ENCODE data around the gene ADCY3.

ADCY3 gene

DNA sequence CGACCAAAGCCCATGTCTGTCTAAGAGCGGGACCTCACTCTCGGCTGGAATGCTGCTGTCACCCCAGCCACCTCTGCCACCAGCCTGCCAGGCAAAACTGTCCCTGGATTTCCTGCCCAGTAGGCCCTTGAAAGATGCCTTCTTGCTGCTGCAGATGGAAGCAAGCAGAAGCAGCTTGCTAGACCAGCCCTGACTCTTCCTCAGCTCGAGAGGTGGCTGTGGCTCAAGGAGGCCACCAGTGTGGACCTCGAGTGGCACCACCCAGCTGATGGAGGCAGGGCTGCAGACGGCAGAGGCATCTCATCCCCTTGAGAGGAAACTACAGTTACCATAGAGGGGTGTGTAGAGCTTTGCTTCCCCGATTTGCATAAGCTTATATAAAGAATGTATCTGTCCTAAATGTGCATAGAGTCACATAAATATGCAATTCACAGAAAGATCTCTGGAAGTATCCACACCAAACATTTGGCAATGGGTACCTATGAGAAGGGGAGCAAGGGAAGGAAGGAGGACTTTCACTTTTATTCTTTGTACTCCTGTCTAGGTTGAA is 20.6 kb downstream of the ADCY3 start:
- no peak for DNase-seq

DNA sequence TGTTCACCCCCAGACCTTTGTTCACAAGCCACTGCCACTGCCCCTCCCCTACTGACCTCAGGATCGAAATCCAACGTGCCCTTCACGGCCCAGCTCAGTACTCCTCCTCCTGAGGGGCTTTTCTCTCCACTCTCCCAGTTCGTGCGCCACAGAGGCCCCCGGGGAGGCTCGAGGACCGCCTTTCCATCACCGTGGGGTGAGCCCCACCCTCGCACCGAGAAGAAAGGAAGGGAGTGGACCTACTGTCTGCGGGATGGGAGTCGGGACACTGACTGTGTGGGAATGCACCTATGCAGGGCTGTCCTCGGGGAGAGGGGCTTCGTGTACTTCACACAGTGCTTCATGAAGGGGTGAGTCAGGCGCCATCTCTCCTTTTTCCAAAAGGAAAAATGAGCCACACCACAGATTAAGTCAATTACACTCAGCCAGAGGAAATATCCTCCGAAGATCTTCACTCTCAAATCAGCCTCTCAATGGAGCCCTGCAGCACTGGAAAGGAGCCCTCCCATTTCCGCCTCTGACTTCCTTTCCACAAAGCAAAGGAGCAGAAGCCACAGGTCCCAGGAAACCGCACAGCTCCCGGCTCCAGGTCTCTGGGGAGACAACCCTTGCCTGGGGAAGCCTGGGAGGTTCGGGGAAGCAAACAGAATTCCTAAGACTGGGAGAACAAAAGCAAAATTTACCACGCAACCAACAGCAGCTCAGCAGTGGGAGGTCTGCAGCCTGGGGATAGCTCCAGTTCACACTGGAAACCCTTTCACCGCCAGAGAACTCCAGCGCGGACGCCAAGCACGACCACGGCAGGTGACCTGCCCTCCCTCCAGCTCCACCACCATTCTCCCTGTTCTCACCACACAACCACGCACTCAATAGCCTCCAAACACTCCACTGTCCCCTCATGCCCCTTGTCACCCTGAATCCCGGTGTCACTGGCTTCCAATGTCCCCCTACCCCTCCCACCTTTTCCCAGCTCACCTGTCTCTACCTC is 21.6 kb downstream of the ADCY3 start:
- no peak for DNase-seq

DNA sequence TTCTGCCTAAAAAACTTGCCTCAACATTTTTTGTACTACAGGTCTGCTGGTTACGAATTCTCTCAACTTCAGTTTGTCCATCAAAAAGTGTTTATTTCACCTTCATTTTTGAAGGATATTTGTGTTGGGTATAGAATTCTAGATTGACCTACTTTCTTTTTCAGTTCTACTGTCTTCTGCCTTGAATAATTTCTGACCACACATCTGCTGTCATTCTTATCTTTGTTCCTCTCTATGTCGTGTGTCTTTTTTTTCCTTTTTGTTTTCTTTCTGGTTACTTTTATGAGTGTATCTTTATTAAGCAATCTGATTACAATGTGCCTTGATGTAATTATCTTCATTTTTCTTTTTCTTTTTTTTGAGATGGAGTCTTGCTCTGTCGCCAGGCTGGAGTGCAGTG is 25.3 kb downstream of the ADCY3 start:
- DNase-seq, result no peak

DNA sequence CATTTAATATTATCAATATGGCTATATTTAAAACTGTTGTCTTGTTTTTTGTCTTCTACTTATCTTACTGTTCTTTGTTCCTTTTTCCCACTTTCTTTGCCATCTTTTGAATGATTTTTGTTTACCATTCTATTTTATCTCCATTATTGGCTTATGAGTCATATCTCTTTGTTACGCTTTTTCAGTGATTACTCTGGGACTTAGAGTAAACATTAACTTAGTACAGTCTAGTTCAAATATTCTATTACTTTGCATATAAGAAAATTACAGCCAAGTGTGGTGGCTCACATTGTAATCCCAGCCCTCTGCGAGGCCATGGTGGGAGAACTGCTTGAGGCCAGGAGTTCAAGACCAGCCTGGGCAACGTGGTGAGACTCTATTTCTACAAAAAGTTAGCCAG is 26.1 kb downstream of the ADCY3 start:
- DNase-seq, result no peak

DNA sequence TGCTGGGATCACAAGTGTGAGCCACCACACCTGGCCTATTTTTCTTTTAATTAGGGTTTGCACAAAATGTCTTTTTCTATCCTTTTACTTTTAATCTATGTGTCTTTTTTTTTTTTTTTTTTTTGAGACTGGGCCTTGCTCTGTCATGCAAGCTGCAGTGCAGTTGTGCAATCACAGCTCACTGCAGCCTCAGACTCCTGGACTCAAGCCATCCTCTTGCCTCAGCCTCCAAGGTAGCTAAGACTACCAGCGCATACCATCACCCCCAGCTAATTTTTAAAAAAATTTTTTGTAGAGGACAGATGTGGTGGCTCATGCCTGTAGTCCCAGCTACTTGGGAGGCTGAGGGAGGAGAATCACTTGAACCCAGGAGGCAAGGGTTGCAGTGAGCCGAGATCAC is 27.1 kb downstream of the ADCY3 start:
- DNase-seq, result no peak

DNA sequence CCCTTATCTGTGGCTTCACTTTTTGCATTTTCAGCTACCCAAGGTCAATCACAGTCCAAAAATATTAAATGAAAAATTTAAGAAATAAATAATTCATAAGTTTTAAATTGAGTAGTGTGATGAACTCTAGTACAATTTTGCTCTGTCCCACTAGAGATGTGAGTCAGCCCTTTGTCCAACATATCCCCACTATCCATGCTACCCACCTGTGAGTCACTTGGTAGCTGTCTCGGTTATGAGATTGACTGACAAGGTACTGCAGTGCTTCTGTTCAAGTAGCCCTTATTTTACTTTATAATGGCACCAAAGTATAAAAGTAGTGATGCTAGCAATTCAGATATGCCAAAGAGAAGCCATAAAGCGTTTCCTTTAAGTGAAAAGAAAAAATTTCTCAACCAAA is 28.8 kb downstream of the ADCY3 start:
- no peak for DNase-seq

DNA sequence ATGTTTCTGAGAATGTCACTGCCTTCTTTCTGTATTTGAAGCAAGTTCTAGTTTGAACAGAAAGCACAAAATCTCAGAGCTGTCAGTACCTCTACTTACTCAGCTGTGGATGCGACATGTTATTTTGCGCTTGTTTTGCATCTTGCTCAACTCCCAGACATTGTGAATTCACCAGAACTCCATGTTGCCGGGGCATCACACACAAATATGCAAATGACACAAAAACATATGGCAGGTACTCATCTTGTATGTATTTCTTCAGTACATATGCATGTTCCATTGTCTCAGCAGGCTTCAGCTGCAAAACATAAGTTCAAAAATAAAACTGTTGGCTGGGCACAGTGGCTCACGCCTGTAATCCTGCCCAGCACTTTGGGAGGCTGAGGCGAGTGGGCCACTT is 30.8 kb downstream of the ADCY3 start:
- DNase-seq, result no peak

DNA sequence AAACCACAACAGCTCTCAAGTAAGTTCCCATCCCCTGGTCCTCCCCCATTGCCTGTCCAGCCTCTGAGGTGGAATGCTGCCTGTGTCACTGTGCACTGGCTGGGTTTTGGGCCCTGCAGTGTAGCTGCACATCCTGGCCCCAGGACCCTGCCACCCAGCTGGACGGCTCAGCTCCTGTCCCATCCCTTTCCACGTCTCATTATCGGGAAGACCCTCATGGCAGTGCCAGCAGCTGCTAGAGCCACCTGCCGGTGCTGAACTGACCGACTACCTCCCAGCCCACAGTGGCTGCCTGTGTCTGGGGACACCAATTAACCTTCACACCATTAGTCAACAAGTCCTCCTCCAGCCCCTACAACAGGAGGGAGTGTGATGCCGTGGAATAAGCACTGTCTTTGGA is 31.9 kb downstream of the ADCY3 start:
- DNase-seq, result no peak

DNA sequence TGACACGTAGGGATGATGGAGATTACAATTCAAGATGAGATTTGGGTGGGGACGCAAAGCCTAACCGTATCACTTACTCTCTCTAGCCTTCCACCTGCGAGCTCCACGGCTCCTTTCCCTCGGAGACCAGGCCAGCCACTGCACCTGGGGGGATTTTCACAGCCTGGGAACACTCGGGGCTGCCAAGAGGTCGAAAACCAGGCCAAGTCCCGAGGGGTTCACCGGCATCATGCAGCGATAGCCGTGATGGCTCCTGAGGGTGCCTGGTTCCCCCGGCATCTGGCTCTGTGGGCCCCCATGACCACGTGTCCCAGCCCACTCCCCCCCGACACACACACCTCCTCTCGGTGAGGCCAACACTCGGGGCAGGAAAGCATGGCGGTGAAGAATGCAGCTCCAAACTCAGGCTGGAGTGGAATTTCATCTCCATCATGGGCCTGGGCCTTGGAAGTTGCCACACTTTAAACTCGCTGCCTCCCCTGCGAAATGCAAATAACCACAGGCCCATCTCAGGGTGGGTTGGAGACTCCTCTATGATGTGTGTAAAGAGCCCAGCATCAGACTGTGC is 32.6 kb downstream of the ADCY3 start:
- DNase-seq, result no peak

DNA sequence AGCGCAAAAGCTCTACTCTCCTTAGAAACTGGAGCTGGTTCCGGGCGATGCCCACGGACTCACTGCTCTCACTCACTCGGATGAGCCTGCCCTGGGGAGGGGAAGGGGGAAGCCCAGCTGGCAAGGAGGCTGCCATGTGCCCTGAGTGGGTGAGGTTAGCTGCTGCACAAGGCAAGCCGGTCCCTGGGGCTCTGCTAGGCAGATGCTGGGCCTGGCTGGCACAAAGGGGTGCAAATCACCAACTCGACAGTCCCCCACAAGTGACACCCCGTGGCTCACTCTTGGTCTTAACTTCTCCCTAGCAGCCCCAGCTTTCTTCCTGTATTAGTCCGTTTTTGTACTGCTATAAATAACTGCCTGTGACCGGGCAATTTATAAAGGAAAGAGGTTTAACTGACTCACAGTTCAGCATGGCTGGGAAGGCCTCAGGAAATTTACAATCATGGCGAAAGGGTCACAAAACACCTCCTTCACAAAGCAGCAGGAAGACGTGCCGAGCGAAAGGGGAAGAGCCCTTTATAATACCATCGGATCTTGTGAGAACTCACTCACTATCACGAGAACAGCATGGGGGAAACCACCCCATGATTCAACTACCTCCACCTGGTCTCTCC is 33.2 kb downstream of the ADCY3 start:
- no peak for DNase-seq

DNA sequence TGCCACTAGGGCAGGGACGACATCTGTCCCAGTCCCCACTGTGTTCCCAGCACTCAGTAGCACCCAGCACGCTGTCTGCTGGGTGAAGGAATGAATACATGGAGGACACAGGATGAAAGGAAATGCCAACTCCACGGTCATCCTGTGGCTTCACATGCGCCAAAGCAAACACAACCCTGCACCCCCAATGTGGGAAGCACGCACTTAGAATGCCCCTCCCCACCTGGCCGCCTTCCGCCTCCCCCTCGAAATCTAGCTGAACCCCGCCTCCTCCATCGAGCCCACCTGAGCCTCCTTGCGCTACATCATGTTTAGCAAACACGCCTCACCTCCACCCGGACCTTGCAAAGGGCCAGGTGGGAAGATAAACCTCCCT is 33.9 kb downstream of the ADCY3 start:
- DNase-seq, result no peak

DNA sequence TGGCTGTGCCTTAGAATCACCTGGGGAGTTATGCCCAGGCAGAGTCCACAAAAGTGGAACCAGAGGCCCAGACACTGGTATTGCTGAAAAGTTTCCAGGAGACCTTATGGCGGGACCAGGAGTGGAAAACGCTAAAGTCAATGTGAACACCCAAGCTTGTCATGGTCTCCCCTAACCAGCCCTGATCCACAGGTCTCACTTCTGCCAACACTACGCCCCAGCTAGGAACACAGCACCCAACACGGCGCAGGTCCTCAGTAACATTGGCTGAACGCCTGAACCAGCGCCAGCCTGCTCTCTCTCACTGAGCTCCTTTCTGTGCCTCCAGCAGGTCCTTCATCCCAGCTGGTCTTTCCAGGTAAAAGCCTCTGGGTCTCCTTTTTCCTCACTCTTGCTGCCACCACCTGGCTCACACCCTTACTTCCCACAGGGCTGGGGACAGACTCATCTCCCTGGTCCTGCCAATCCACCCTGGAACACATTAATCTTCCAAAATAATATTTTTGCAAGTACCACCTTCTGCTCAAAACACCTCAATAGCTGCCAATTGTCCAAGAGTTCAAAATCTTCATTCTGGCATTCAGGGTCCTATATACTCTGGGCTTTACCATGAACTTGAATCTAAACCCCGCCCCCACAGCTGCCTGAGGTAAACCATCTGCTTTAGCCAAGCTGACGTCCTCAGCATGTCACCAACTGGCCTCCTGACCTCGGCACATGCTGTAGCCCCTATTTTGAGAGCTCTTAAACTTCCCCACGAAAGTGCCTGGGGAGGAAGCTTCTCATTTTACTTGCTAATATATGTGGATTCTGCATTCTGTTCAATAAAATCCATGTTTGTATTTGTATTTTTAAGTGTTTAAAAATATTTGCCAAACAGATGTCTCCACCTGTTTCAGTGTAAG is 34.6 kb downstream of the ADCY3 start:
- no peak for DNase-seq

DNA sequence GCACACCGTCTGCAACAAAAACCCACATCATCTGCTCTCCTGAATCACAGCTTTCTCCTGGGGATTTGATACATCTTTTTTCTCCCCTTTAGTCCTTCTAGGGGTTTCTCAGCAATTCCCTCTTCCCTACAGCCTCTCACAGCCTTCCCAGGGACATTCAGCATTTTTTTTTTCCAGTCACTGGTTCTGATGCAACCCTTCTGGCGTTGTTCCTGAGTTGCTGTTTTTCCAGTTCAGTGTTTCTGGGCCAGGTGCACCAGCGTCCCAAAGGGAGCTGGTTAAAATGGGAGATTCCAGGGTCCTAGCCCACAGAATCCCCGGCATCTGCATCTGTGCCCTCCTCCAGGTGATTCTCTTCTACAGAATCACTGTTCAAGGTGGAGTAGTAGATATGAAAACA is 36.1 kb downstream of the ADCY3 start:
- no peak for DNase-seq

DNA sequence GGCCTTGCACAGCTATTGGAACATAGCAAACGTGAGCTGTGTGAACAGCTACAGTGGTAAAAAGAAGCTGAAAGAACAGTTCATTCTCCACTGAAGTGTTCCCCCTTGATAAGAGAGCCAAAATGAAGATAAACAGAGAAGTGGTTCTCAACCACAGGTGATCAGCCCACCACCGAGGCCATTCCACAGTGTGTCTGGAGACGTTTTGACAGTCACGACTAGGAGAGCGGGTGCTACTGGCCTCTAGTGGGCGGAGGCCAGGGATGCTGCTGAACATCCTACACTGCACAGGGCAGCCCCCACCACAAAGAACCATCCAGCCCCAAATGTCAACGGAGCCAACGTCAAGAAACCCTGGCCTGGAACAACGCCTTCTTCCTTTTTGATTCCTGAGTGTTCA is 38.4 kb downstream of the ADCY3 start:
- no peak for DNase-seq

DNA sequence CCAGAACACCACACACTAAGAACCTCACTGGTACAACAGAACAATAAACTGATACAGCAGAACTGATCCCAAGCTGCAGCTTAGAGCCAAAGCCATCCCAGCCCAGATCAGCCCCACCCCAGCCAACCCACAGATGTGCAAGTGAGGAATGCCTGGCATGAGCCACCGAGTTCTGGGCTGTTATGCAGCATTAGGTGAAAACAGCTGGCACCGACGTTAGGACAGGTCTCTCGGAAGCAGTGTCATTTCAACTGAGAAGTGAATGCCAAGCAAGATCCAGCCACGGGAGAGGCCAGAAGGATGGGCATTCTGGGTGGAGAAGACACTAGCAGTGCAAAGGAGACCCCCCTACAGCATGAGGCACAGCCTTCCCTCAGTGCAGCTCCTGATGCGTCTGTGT is 38.9 kb downstream of the ADCY3 start:
- DNase-seq, result no peak

DNA sequence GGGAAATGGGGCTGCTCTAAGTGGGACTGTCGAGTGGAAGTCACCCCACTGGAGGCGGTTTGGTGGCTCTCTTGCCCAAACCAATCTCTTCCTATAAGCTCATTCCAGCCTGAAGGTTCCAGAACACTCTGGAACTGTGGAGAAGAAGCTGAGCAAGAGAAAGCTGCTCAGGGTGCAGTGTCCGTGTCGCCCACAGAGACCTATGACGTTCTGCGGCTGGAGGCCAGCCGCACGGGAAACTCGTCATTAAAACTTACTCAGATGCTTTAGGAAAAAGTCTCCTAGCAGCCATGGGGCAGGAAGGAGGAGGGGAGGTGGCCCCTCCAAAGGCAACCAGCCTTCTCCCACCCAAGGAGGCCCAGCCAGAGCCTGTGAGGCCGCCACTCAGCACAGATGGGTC is 41.7 kb downstream of the ADCY3 start:
- no peak for DNase-seq

DNA sequence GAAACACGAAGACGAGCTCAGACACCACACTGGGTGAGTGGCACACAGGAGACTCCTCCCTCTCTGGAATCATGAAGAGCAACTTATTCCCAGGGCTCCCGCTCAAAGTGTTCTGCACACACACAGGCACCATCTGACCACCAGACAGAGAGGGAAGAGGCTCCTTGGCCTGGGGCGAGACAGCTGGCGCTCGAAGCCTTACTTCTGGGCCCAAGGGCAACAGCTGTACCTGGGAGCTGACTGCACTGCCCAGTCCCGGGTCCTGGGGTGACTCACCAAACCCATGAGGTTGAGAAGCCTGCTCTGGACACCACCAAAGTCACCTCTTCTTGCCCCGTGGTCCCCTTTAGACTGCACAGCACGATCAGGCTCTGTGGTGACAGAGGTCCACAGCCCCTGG is 42.4 kb downstream of the ADCY3 start:
- no peak for DNase-seq

DNA sequence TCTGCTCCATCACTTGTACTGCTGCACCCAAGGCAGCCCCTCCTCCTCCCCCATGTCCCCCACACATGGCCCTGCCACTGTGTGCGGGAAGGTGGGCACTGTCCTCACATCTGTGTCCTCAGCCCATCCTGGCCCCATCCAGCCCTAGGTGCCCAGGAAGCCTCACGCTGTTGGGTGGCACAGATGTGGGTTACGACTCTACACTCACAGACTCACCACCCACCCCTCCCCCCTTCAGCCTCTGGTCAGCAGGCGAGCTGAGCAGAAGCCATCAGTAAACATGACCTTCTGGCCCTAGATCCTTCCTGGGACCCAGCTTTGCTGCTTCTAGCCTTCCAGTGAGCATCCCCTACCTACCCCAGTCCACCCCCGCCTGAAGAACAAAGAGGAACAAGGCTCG is 43.0 kb downstream of the ADCY3 start:
- no peak for DNase-seq

DNA sequence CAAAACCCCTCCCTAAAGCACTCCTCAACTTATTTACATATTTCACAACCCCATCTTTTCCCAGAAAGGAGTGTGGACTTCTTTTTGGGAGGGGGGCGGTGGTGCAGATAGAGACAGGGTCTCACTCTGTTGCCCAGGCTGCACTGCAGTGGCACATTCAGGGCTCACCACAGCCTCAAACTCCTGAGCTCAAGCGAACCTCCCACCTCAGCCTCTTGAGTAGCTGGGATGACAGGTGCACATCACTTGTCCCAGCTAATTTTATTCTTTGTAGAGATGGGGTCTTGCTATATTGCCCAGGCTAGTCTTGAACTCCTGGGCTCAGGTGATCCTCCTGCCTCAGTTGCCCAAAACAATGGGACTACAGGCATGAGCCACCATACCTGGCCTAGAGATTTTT is 44.1 kb downstream of the ADCY3 start:
- DNase-seq, result no peak

DNA sequence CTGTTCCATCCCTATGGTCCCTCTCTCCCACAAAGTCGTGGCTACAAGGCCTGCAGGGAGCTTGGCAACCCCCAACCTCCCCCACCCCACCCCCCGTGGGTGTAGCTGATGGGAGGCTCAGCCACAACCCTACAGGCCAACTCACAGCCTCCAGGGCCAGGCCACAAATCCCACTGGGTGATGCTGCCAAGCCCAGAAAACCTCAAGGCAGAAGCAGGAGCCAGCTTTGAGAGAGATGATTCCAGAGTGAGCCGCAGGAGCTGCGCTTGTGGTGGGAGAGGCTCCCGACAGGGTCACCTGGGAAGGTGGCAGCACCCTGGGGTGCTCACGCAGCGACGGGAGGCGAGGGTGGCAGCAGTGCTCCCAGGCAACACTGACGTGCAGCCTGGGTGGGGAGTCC is 44.8 kb downstream of the ADCY3 start:
- no peak for DNase-seq

DNA sequence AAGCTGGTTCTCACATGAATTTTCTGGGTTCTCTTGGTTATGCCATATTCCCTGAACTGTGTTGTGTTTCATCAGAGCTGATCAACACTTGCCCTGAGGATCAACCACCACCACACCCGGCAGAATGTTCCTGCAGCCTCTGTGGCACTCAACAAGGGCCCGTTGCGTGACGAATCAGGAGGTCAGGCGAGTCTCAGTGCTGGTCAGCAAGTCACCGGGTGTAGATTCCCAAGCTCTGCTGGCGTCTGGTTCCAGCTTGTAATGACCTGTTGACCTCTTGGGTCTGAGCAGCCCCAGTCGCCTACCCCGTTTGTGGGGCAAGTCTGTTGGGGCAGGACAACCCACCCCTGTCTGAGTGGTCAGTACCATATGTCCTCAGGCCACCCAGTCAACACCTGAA is 46.0 kb downstream of the ADCY3 start:
- DNase-seq, result no peak

DNA sequence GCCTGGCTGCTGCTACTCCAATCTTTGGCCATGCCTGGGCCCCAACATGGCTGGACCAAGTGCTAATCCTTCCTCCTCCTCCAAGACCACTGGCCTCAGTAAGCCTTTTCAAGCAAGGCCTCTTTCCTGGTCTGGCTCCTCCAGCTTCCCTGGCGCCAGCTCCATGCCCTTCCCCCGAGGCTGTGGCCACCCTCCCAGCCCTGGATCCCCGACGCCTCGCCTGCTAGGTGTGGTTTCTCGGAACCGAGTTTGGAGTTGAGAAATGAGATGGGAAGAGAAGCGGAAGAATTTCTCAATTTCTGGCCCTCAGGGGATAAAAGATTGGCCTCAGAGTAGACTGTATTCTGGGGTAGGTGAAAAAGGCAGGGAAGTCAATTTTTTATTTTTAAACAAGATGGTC is 46.4 kb downstream of the ADCY3 start:
- DNase-seq, result no peak
